Ureter (tissue), 1 donor: ENCODE measurements around the gene VMP1. TPM values are rescaled to one million over a fixed set of nuclear protein-coding genes. Genes with fewer than 3 reads are reported as not detected.
A peak's percentile ranks its signal among the peaks of the same experiment; 100 is the strongest.
"Not testable (repeated sequence)": the region's sequence is repeated elsewhere in the genome, so short reads cannot be mapped to it uniquely, and the experiment has no call there.

Source experiments
- DNase-seq: peaks from one replicate; pipeline ENCODE4 v3.0.0-alpha.2; 2020; ENCODE audit warnings: low spot score
- total RNA-seq: library from RNA; stranded (reverse); gene quantifications from one replicate; pipeline ENCODE4 v1.2.4, GENCODE V29; 2023
- donor health status: DM: yes; HTN: yes; CAD: no.

VMP1 gene
- total RNA-seq, 1 donor from 2014 or later, result 335 TPM

GRCh38 chr17:59780548-59780947, 73.1 kb downstream of the VMP1 start:
- not testable (repeated sequence) for DNase-seq

GRCh38 chr17:59783221-59784047, 76.0 kb downstream of the VMP1 start:
- no peak for DNase-seq

GRCh38 chr17:59785091-59785799, 77.8 kb downstream of the VMP1 start:
- DNase-seq, result no peak

GRCh38 chr17:59786213-59786535, 78.7 kb downstream of the VMP1 start:
- DNase-seq, result no peak

- peak; percentile 84 for DNase-seq
Measured at GRCh38 chr17:59786536-59787319, 79.3 kb downstream of the VMP1 start.

- DNase-seq, result not testable (repeated sequence)
Measured at GRCh38 chr17:59789849-59790248, 82.4 kb downstream of the VMP1 start.

- DNase-seq, result not testable (repeated sequence)
Measured at GRCh38 chr17:59790418-59790817, 83.0 kb downstream of the VMP1 start.

- no peak for DNase-seq
Measured at GRCh38 chr17:59790910-59791309, 83.5 kb downstream of the VMP1 start.

GRCh38 chr17:59791603-59792457, 84.4 kb downstream of the VMP1 start:
- no peak for DNase-seq

- DNase-seq, result not testable (repeated sequence)
Measured at GRCh38 chr17:59792458-59792823, 85.0 kb downstream of the VMP1 start.

GRCh38 chr17:59793205-59793604, 85.8 kb downstream of the VMP1 start:
- no peak for DNase-seq

- no peak for DNase-seq
Measured at GRCh38 chr17:59796138-59796537, 88.7 kb downstream of the VMP1 start.

- DNase-seq, result no peak
Measured at GRCh38 chr17:59796785-59797205, 89.3 kb downstream of the VMP1 start.

- no peak for DNase-seq
Measured at GRCh38 chr17:59798111-59798510, 90.7 kb downstream of the VMP1 start.

- no peak for DNase-seq
Measured at GRCh38 chr17:59800530-59800942, 93.1 kb downstream of the VMP1 start.

- no peak for DNase-seq
Measured at GRCh38 chr17:59802160-59802559, 94.7 kb downstream of the VMP1 start.

GRCh38 chr17:59804901-59805465, 97.5 kb downstream of the VMP1 start:
- DNase-seq, result no peak

GRCh38 chr17:59806322-59806721, 98.9 kb downstream of the VMP1 start:
- not testable (repeated sequence) for DNase-seq

- DNase-seq, result no peak
Measured at GRCh38 chr17:59807892-59808509, 100.5 kb downstream of the VMP1 start.

GRCh38 chr17:59810894-59811153, 103.4 kb downstream of the VMP1 start:
- DNase-seq, result no peak

GRCh38 chr17:59811209-59811608, 103.8 kb downstream of the VMP1 start:
- DNase-seq, result no peak
